ENCODE results near the gene C10orf71. TPM values are rescaled to one million over a fixed set of nuclear protein-coding genes. Genes with fewer than 3 reads are reported as not detected.

The C10orf71 gene
- total RNA-seq, 2 donors from 2014 or later: 0.15 TPM; not detected in 1

- Mint-ChIP-seq H3K27me3 (ENCODE audit: insufficient read depth) (peaks cover 6% of the 10 kb centered on the region), H3K4me1 (no peaks in the 10 kb centered on the region), H3K36me3 (ENCODE audit: low read depth) (no peaks in the 10 kb centered on the region), H3K4me3 (no peak overlapping the region), H3K9me3 (peaks cover 22% of the 10 kb centered on the region), H3K27ac (no peak overlapping the region)
- H3K27ac ChIP-seq (ENCODE audit: low read depth, low read length): no peak overlapping the region
- H3K4me1 ChIP-seq (ENCODE audit: control insufficient read depth, insufficient read depth, low read length): no peaks in the 10 kb centered on the region
- H3K9me3 ChIP-seq (ENCODE audit: control insufficient read depth, low read length): peaks cover 4% of the 10 kb centered on the region
- WGBS, 2 experiments (ENCODE audit: insufficient coverage in 1 of 2, insufficient read length in 1 of 2): 89 to 100% methylated on average over 1 of the region's 1 CpG
- H3K9ac ChIP-seq (ENCODE audit: extremely low read depth, low read length, poor library complexity, severe bottlenecking): no peak overlapping the region
- no peak overlapping the region for H3K4me3 ChIP-seq (ENCODE audit: low read length)
- peak; percentile 24 for DNase-seq
- H3K36me3 ChIP-seq (ENCODE audit: control insufficient read depth, insufficient read depth, low read length): no peaks in the 10 kb centered on the region
- TF ChIP-seq CTCF (conservative IDR thresholded peaks at IDR 0.05): no peak
- H3K27me3 ChIP-seq (ENCODE audit: control insufficient read depth, insufficient read depth, low read length, poor library complexity, severe bottlenecking): no peaks in the 10 kb centered on the region
These were observed 29.4 kb upstream of the C10orf71 start for GRCh38 chr10:49269523-49269922.

GRCh38 chr10:49270565-49270964 lies 28.4 kb upstream of the C10orf71 start:
- Mint-ChIP-seq H3K27me3 (ENCODE audit: insufficient read depth) (peaks cover 6% of the 10 kb centered on the region), H3K9me3 (peaks cover 14% of the 10 kb centered on the region)
- WGBS, 2 experiments (ENCODE audit: insufficient coverage in 1 of 2, insufficient read length in 1 of 2): 72 to 82% methylated on average over 2 of the region's 2 CpGs

DNA sequence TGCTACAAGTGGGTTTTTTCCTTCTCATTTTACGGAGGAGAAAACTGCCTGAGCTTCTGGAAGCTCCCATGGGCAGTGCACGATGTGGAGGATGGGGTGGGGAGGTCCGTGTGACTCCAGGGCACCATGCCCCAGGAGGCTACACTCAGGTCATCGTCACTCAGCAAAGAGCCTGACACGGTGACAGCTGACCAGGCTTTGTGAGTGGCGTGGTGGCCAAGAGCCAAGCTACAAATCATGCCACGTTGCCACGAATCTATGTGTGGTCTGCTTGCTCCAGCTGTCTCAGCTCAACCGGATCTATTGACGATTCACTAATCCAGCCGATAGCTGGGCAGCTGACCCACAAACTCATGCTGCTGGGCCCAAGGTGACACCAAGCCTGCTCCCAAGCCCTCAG lies 27.6 kb upstream of the C10orf71 start:
- Histone ChIP-seq H3K27me3 (ENCODE audit: control insufficient read depth, insufficient read depth, low read length, poor library complexity, severe bottlenecking) (no peaks in the 10 kb centered on the region), H3K4me3 (ENCODE audit: low read length) (no peak overlapping the region), H3K9ac (ENCODE audit: extremely low read depth, low read length, poor library complexity, severe bottlenecking) (no peak overlapping the region), H3K36me3 (ENCODE audit: control insufficient read depth, insufficient read depth, low read length) (no peaks in the 10 kb centered on the region), H3K9me3 (ENCODE audit: control insufficient read depth, low read length) (peaks cover 4% of the 10 kb centered on the region), H3K27ac (ENCODE audit: low read depth, low read length) (no peak overlapping the region), H3K4me1 (ENCODE audit: control insufficient read depth, insufficient read depth, low read length) (no peaks in the 10 kb centered on the region)
- no peaks in the 10 kb centered on the region for H3K4me1 Mint-ChIP-seq
- peak; percentile 10 for DNase-seq
- no peak for TF ChIP-seq CTCF (conservative IDR thresholded peaks at IDR 0.05)
- H3K4me3 Mint-ChIP-seq: no peak overlapping the region
- 76 to 82% methylated on average over 8 to 11 of the region's 11 CpGs for WGBS, 2 experiments (ENCODE audit: insufficient coverage in 1 of 2, insufficient read length in 1 of 2)
- peaks cover 6% of the 10 kb centered on the region for H3K9me3 Mint-ChIP-seq
- H3K36me3 Mint-ChIP-seq (ENCODE audit: low read depth): no peaks in the 10 kb centered on the region
- H3K27ac Mint-ChIP-seq: no peak overlapping the region
- peaks cover 6% of the 10 kb centered on the region for H3K27me3 Mint-ChIP-seq (ENCODE audit: insufficient read depth)

More at GRCh38 chr10:49270565-49270964, 28.4 kb upstream of the C10orf71 start:
- H3K4me1 ChIP-seq (ENCODE audit: control insufficient read depth, insufficient read depth, low read length): no peaks in the 10 kb centered on the region
- no peaks in the 10 kb centered on the region for H3K36me3 ChIP-seq (ENCODE audit: control insufficient read depth, insufficient read depth, low read length)
- H3K27me3 ChIP-seq (ENCODE audit: control insufficient read depth, insufficient read depth, low read length, poor library complexity, severe bottlenecking): no peaks in the 10 kb centered on the region
- DNase-seq: peak; percentile 15
- Mint-ChIP-seq H3K4me1 (no peaks in the 10 kb centered on the region), H3K36me3 (ENCODE audit: low read depth) (no peaks in the 10 kb centered on the region), H3K27ac (no peak overlapping the region), H3K4me3 (no peak overlapping the region)
- no peak overlapping the region for H3K4me3 ChIP-seq (ENCODE audit: low read length)
- H3K27ac ChIP-seq (ENCODE audit: low read depth, low read length): no peak overlapping the region
- no peak overlapping the region for H3K9ac ChIP-seq (ENCODE audit: extremely low read depth, low read length, poor library complexity, severe bottlenecking)
- no peak for TF ChIP-seq CTCF (conservative IDR thresholded peaks at IDR 0.05)
- H3K9me3 ChIP-seq (ENCODE audit: control insufficient read depth, low read length): peaks cover 4% of the 10 kb centered on the region

Measured in endodermal cell (in vitro differentiated cells).